SU-DHL-6 (cell line): ENCODE data around the gene SLC6A2.

ENCODE experiments used
- EZH2phosphoT487 ChIP-seq: fragments of 200-600 bp; sonication (generic), shearing (Covaris generic); conservative IDR thresholded peaks from 2 replicates; pipeline ENCODE4 v1.6.1; 2018; ENCODE audit warnings: mild to moderate bottlenecking, antibody characterized with exemption, low read length, moderate library complexity, mixed read lengths
- TF ChIP-seq, protein P1 (sequence below): fragments of 200-600 bp; sonication (generic); IDR thresholded peaks from one replicate; pipeline ENCODE4 v1.5.1; 2017; ENCODE audit warnings: antibody characterized with exemption, mild to moderate bottlenecking, low read length, moderate library complexity; ENCODE audit not compliant: insufficient read depth, poor library complexity, severe bottlenecking

DNA sequence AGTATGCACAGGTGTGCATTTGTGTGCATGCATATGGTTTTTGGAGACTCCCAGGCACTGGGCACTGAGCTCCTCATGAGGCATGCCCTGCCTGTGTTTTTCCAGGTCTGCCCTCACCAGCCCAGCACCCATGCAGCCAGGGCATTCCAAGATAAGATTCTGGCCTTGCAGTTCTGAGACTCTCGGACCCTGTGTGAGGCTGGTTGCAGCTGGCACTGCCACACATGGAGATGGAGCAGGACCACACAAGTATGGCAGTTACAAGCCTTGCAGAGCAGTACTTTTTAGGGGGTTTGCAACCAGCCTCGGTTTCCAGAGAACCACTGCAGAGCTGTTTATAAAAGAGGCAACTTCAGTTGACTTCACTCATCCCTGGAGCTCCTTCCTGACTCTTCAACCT, 10.2 kb downstream of the SLC6A2 start:
- TF ChIP-seq, protein P1, sequence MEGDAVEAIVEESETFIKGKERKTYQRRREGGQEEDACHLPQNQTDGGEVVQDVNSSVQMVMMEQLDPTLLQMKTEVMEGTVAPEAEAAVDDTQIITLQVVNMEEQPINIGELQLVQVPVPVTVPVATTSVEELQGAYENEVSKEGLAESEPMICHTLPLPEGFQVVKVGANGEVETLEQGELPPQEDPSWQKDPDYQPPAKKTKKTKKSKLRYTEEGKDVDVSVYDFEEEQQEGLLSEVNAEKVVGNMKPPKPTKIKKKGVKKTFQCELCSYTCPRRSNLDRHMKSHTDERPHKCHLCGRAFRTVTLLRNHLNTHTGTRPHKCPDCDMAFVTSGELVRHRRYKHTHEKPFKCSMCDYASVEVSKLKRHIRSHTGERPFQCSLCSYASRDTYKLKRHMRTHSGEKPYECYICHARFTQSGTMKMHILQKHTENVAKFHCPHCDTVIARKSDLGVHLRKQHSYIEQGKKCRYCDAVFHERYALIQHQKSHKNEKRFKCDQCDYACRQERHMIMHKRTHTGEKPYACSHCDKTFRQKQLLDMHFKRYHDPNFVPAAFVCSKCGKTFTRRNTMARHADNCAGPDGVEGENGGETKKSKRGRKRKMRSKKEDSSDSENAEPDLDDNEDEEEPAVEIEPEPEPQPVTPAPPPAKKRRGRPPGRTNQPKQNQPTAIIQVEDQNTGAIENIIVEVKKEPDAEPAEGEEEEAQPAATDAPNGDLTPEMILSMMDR = no peak
- TF ChIP-seq EZH2phosphoT487 = no peak
